Calu3 (cell line): ENCODE results near the gene FGB. TPM values are rescaled to one million over a fixed set of nuclear protein-coding genes. Genes with fewer than 3 reads are reported as not detected.

Experiments
- BruUV-seq: library from RNA; stranded (reverse); fragments of 400-500 nt; replicated peaks from 2 replicates; lab custom pipeline; 2021; lab: Mats Ljungman, UMichigan
- CTCF ChIA-PET: fragments of 300-600 bp; sonication (Branson Sonifier 250); formaldehyde crosslinking; loops from one replicate; lab custom pipeline; 2022; ENCODE audit warnings: antibody characterized with exemption; lab: Charles Lee
- DNase-seq: peaks from one replicate; pipeline ENCODE4 v3.0.0; 2022
- H3K27ac Mint-ChIP-seq: one replicate; pipeline ENCODE4 v1.8.0; 2022; ENCODE audit warnings: mixed read lengths; ENCODE audit not compliant: unreplicated experiment
- H3K27me3 Mint-ChIP-seq: one replicate; pipeline ENCODE4 v1.8.0; 2022; ENCODE audit warnings: mixed read lengths; ENCODE audit not compliant: unreplicated experiment
- H3K36me3 Mint-ChIP-seq: one replicate; pipeline ENCODE4 v1.8.0; 2022; ENCODE audit warnings: mild to moderate bottlenecking, moderate library complexity, mixed read lengths; ENCODE audit not compliant: insufficient read depth, unreplicated experiment
- H3K4me1 Mint-ChIP-seq: one replicate; pipeline ENCODE4 v1.8.0; 2022; ENCODE audit warnings: mild to moderate bottlenecking, low read depth, mixed read lengths; ENCODE audit not compliant: unreplicated experiment
- H3K4me3 Mint-ChIP-seq: one replicate; pipeline ENCODE4 v1.8.0; 2022; ENCODE audit warnings: mild to moderate bottlenecking, low read depth, moderate library complexity, mixed read lengths; ENCODE audit not compliant: unreplicated experiment
- H3K9me3 Mint-ChIP-seq: one replicate; pipeline ENCODE4 v1.8.0; 2022; ENCODE audit warnings: low read depth, mixed read lengths; ENCODE audit not compliant: unreplicated experiment
- CTCF ChIP-seq: fragments of 200-600 bp; IDR thresholded peaks from one replicate; pipeline ENCODE4 v1.8.0; 2022; ENCODE audit warnings: antibody characterized with exemption; ENCODE audit not compliant: unreplicated experiment
- intact Hi-C: fragments of 100-400 bp; cut with micrococcal nuclease; formaldehyde crosslinking; loops from one replicate; pipeline ENCODE4 v1.10.0; 2022; ENCODE audit not compliant: unreplicated experiment
- total RNA-seq: library from RNA; stranded (reverse); gene quantifications from 2 replicates; pipeline ENCODE4 v1.2.3, GENCODE V29; 2022

FGB gene
- total RNA-seq, 1 experiment from 2014 or later = 0.38 TPM

GRCh38 chr4:154608361-154609252 is 45.8 kb downstream of the FGB start:
- CTCF ChIA-PET = no interaction called here
- H3K27me3 Mint-ChIP-seq = no peaks in the 10 kb centered on the region
- no peak for TF ChIP-seq CTCF
- intact Hi-C loops = no loop called here
- peaks cover 8% of the 10 kb centered on the region for H3K4me1 Mint-ChIP-seq
- no peaks in the 10 kb centered on the region for H3K36me3 Mint-ChIP-seq
- no peak overlapping the region for H3K4me3 Mint-ChIP-seq
- no peak overlapping the region for H3K27ac Mint-ChIP-seq
- no peaks in the 10 kb centered on the region for H3K9me3 Mint-ChIP-seq
- BruUV-seq = no TSS peak
- no peak for DNase-seq

- CTCF ChIA-PET = no interaction called here
- DNase-seq = no peak
- Mint-ChIP-seq H3K27ac (no peak overlapping the region), H3K27me3 (no peaks in the 10 kb centered on the region), H3K36me3 (no peaks in the 10 kb centered on the region), H3K4me1 (peaks cover 7% of the 10 kb centered on the region), H3K9me3 (no peaks in the 10 kb centered on the region), H3K4me3 (no peak overlapping the region)
- no TSS peak for BruUV-seq
- intact Hi-C loops = no loop called here
- no peak for TF ChIP-seq CTCF
Measured at GRCh38 chr4:154609532-154609931, 46.7 kb downstream of the FGB start.

- no peak overlapping the region for H3K4me3 Mint-ChIP-seq
- CTCF ChIA-PET = no interaction called here
- H3K4me1 Mint-ChIP-seq = no peaks in the 10 kb centered on the region
- H3K27me3 Mint-ChIP-seq = no peaks in the 10 kb centered on the region
- no peak overlapping the region for H3K27ac Mint-ChIP-seq
- H3K36me3 Mint-ChIP-seq = no peaks in the 10 kb centered on the region
- DNase-seq = no peak
- BruUV-seq = no TSS peak
- no peaks in the 10 kb centered on the region for H3K9me3 Mint-ChIP-seq
- TF ChIP-seq CTCF = no peak
- intact Hi-C loops = loop anchor here (10.0 kb wide), 1 partner anchor 286 kb away; no protein-coding TSS in a partner anchor
Measured at GRCh38 chr4:154610582-154610981, 47.8 kb downstream of the FGB start.

GRCh38 chr4:154611833-154612232 is 49.0 kb downstream of the FGB start:
- H3K9me3 Mint-ChIP-seq = no peaks in the 10 kb centered on the region
- intact Hi-C loops = loop anchor here (10.0 kb wide), 1 partner anchor 287 kb away; no protein-coding TSS in a partner anchor
- H3K4me3 Mint-ChIP-seq = no peak overlapping the region
- no peak overlapping the region for H3K27ac Mint-ChIP-seq
- DNase-seq = no peak
- BruUV-seq = no TSS peak
- no peaks in the 10 kb centered on the region for H3K4me1 Mint-ChIP-seq
- no peaks in the 10 kb centered on the region for H3K36me3 Mint-ChIP-seq
- H3K27me3 Mint-ChIP-seq = no peaks in the 10 kb centered on the region
- TF ChIP-seq CTCF = no peak
- CTCF ChIA-PET = interaction anchor here (1.1 kb wide), 1 partner anchor 50 kb away, joined by 3 read pairs; no protein-coding TSS in a partner anchor
